Ramos (cell line): ENCODE results near the gene ITGAV.

Experiments
- in situ Hi-C: fragments of 300-500 bp; cut with MboI; formaldehyde crosslinking; loops from one replicate; pipeline ENCODE4 v1.14.3; 2022; ENCODE audit warnings: low sequenced_read_pairs; ENCODE audit not compliant: unreplicated experiment

Gene ITGAV

GRCh38 chr2:186709529-186710450 is 119.9 kb downstream of the ITGAV start:
- in situ Hi-C loops: no loop called here

- in situ Hi-C loops: no loop called here
Measured at GRCh38 chr2:186713691-186714090, 123.8 kb downstream of the ITGAV start.

DNA sequence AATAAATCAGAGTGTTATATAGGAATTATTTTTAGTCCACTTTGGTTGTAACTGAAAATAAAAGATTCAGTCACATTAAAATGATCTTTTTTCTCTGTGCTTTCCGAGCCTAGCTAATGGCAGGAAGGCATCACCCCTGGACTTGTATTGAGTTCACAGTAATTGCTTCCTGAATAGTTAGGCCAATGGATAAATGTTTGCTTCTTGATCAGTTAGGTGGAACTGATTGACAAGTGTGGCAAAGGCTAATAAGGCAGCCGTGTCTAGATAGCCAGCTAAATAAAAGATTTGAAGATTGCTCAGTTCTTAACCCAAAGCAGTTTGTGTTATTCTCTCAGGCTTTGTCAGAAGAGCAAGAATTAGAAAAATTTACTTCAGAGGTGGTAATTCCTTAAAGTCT is 124.8 kb downstream of the ITGAV start:
- in situ Hi-C loops: no loop called here

DNA sequence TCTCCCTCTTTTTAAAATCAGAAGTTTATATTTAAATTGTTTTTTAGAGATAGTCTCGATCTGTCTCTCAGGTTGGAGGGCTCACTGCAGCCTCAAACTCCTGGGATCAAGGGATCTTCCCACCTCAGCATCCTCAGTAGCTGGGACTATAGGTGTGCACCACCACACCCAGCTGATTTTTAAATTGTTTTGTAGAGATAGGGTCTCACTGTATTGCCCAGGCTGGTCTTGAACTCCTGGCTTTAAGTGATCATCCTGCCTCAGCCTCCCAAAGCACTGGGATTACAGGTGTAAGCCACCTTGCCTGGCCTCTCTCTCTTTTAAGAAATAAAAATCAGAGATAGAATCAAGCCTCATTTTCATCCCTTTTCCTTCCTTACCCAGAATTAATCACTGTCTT is 126.1 kb downstream of the ITGAV start:
- in situ Hi-C loops: no loop called here

- in situ Hi-C loops: no loop called here
Measured at GRCh38 chr2:186716899-186717298, 127.0 kb downstream of the ITGAV start.

DNA sequence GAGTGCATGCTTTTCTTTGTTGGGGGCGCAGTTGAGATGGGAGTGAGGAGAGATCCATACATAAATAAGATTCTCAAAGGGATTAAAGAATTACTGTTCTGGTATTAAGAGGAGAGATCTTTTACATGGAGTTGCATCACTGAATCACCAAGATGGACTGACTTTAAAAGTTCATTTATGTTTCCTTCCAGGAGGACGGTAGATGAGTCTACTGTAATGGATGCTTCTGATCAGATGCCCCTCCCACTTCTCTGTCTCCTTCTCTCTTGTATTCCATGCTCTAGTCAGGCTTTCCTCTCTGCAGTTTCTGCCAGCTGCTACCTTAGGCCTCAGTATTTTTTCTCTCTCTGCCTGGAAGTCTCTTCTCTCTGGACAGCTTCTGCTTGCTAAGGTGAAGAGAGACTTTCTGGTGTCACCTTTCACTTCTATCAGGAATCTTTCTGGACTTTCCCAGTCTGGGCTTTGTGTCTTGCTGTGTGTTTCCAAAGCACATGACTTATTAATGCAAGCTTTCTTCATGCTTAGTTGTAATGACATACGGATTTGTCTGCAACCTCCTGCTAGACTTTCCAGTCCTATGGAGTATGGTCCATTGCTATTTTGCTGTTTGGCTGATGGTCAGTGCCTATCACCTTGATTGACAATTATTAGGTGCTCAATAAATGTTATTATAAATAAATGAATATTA is 127.6 kb downstream of the ITGAV start:
- in situ Hi-C loops: no loop called here

DNA sequence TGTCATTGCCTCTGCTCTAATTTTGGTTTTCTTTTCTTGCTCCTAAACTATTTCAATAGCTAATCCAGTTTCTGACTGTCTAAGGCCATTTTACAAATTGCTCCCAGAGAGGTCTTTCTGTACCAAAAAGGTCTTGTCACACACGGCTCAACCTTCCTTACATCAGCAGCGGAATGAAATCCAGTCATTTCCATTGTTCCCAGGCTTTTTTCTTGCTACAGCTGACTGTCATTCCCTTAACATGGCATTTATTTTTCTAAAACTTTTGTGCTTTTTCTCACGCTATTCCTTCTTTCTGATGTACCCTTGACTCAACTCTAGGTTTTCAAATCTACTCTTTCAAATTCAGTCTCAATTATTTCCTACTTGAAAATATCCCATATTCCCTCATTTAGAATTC is 128.3 kb downstream of the ITGAV start:
- in situ Hi-C loops: no loop called here

GRCh38 chr2:186718903-186719302 is 129.0 kb downstream of the ITGAV start:
- in situ Hi-C loops: no loop called here

DNA sequence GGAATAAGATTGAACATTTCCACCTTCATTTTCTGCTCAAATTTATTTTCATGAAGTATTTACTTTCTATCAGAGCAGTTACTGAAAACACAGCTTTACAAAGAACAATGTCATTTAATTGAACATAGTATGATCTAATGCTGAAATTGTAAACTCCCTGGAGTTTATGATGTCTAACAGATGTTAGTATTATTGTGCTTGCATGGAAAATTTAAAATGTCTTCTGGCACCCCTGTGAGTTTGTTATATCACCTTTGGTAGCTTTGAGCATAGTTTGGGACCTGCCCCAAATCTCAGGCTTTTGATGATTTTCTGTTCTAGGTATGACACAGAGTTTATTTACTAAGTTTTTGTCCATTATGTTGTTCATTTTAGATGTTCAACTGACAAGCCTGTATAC is 132.1 kb downstream of the ITGAV start:
- in situ Hi-C loops: no loop called here

DNA sequence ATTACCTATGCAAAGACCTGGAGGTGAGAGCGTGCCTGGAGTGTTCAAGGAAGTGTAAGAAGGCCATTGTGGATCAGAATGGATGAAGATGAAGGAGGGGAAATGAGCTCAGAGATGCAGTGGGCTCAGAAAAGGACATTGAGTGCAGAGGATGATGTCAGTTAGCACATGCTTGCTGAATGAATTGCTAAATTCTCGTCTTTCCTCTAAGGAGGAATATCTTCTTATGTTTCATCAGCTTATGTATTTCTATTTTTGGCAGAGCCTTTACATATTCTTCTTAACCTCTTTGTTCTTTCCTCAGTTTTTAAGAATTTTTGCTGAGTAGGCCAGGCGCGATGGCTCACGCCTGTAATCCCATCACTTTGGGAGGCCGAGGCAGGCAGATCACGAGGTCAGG is 134.9 kb downstream of the ITGAV start:
- in situ Hi-C loops: no loop called here

DNA sequence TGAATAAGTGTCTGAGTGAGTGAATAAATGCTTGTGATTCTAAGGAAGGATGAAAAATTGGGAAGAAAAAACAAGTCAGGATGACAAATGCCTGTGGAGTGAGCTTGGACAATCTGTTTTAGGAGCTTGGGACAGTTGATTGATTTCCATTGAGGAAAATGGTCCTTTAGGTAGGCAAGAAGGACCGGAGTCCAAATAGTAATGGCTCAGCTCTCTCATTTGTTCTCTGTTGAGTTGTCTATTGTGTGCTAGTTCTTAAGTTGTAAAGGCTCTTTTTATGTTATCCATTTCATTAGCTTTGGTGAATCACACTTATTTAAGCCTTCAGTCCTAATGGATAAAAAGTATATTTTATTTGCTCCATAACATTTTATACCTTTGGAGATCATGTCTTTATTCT is 135.9 kb downstream of the ITGAV start:
- in situ Hi-C loops: no loop called here

DNA sequence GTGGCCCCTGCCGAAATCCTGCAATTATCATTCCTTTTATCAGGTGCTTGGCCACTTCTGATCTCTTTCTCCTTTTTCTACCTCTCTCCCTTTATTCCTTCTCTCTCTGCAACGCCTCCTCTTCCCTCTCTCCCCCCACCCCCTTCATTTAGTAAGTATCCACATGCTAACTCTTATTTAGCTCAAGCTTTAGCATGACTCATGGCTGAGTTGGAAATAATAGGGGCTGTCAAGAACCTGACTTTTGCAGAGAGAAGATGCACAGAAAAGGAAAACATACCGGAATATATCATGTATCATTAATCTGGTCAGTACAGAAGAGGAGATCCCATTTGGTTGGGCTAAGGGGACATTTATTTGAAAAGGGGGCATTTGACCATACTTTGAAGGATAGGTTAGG is 137.1 kb downstream of the ITGAV start:
- in situ Hi-C loops: no loop called here

DNA sequence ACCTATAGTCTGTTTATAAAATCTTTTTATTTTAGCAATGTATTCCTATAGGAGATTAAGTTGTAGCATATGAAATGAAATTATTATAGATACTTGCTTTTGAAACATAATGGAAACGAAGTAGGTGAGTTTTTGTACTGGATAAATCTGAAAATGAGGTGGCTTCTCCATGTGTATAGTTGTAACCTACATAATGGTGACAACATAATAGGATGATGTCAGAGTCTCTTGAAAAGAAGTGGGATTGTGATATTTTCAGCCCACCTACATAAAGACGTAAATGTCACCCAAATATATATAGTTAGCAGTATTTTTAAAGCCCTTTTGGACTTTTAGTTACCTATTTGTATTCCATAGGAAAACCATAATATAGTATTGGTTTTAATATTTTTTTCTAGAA is 138.8 kb downstream of the ITGAV start:
- in situ Hi-C loops: no loop called here
